Lower lobe of right lung (tissue), 2 donors: ENCODE results near the gene MAMDC2. TPM values are rescaled to one million over a fixed set of nuclear protein-coding genes. Genes with fewer than 3 reads are reported as not detected.
A peak's percentile ranks its signal among the peaks of the same experiment; 100 is the strongest.
"Not testable (repeated sequence)": the region's sequence is repeated elsewhere in the genome, so short reads cannot be mapped to it uniquely, and the experiment has no call there.

Experiments
- ATAC-seq, 2 donors: fragments of 200-7000 bp; cut with Tn5 transposase; one replicate each; pipeline ENCODE4 v1.9.1; 2020 to 2022; ENCODE audit warnings: mild to moderate bottlenecking in 2 of 2, moderate library complexity in 2 of 2
- DNase-seq: peaks from one replicate; pipeline ENCODE4 v3.0.0-alpha.2; 2020
- H3K27ac ChIP-seq: fragments of 200-600 bp; one replicate; pipeline ENCODE4 v1.8.0; 2022
- H3K27me3 ChIP-seq: fragments of 200-600 bp; one replicate; pipeline ENCODE4 v1.8.0; 2022; ENCODE audit warnings: low read depth
- H3K36me3 ChIP-seq: fragments of 200-600 bp; one replicate; pipeline ENCODE4 v1.8.0; 2022; ENCODE audit warnings: mild to moderate bottlenecking
- H3K4me1 ChIP-seq: fragments of 200-600 bp; one replicate; pipeline ENCODE4 v1.8.0; 2022
- H3K4me3 ChIP-seq: fragments of 200-600 bp; one replicate; pipeline ENCODE4 v1.8.0; 2022; ENCODE audit warnings: mild to moderate bottlenecking
- H3K9me3 ChIP-seq: fragments of 200-600 bp; one replicate; pipeline ENCODE4 v1.8.0; 2022
- intact Hi-C: fragments of 100-400 bp; cut with DNase I; formaldehyde crosslinking; loops from one replicate; pipeline ENCODE4 v1.11.0; 2022
- total RNA-seq: library from RNA; stranded (reverse); fragmentation: NEBNext Ultra II Directional; extraction: Animal tissue kit (Norgen Biotek cat#: 25700); gene quantifications from one replicate; pipeline ENCODE4 v1.2.1, GENCODE V29; 2021
- TF ChIP-seq, protein P1 (sequence below): fragments of 200-600 bp; IDR thresholded peaks from one replicate; pipeline ENCODE4 v1.8.0; 2022; ENCODE audit warnings: antibody characterized with exemption, mild to moderate bottlenecking
- donor health status: DM: no; HTN: yes; CAD: no; lungs with severe emphysema.

MAMDC2 gene
- total RNA-seq, 1 donor from 2014 or later: 35.1 TPM

DNA sequence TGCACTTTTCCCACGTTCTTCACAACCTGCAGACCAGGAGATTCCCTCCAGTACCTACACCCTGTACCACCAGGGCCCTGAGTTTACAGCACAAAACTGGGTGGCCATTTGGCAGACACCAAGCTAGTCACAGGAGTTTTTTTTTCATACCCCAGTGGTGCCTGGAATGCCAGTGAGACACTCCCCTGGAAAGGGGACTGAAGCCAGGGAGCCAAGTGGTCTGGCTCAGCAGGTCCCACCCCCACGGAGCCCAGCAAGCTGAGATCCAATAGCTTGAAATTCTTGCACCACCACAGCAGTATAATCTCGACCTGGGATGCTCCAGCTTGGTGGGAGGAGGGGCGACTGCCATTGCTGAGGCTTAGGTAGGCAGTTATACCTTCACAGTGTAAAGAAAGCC, 188.8 kb downstream of the MAMDC2 start:
- Histone ChIP-seq H3K27ac (no peak overlapping the region), H3K4me1 (peaks cover 5% of the 10 kb centered on the region), H3K4me3 (no peak overlapping the region), H3K27me3 (no peaks in the 10 kb centered on the region), H3K36me3 (no peaks in the 10 kb centered on the region), H3K9me3 (no peaks in the 10 kb centered on the region)
- no peak for ATAC-seq
- DNase-seq: no peak
- TF ChIP-seq, protein P1, sequence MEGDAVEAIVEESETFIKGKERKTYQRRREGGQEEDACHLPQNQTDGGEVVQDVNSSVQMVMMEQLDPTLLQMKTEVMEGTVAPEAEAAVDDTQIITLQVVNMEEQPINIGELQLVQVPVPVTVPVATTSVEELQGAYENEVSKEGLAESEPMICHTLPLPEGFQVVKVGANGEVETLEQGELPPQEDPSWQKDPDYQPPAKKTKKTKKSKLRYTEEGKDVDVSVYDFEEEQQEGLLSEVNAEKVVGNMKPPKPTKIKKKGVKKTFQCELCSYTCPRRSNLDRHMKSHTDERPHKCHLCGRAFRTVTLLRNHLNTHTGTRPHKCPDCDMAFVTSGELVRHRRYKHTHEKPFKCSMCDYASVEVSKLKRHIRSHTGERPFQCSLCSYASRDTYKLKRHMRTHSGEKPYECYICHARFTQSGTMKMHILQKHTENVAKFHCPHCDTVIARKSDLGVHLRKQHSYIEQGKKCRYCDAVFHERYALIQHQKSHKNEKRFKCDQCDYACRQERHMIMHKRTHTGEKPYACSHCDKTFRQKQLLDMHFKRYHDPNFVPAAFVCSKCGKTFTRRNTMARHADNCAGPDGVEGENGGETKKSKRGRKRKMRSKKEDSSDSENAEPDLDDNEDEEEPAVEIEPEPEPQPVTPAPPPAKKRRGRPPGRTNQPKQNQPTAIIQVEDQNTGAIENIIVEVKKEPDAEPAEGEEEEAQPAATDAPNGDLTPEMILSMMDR: no peak
- intact Hi-C loops: no loop called here

DNA sequence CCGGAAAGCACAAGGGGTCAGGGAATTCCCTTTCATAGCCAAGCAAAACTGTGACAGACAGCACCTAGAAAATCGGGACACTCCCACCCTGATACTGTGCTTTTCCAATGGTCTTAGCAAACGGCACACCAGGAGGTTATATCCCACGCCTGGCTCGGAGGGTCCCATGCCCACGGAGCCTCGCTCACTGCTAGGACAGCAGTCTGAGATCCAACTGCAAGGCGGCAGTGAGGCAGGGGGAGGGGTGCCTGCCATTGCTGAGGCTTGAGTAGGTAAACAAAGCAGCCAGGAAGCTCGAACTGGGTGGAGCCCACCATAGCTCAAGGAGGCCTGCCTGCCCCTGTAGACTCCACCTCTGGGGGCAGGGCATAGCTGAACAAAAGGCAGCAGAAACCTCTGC, 190.6 kb downstream of the MAMDC2 start:
- H3K9me3 ChIP-seq, intact Hi-C loops, H3K4me1 ChIP-seq, H3K36me3 ChIP-seq, ATAC-seq, DNase-seq, H3K27ac ChIP-seq, H3K27me3 ChIP-seq, H3K4me3 ChIP-seq: not testable (repeated sequence)

DNA sequence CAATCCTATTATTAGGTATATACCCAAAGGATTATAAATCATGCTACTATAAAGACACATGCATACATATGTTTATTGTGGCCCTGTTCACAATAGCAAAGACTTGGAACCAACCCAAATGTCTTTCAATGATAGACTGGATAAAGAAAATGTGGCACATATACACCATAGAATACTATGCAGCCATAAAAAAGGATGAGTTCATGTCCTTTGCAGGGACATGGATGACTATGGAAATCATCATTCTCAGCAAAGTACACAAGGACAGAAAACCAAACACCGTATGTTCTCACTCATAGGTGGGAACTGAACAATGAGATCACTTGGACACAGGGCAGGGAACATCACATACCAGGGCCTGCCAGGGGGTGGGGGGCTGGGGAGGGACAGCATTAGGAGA, 202.3 kb downstream of the MAMDC2 start:
- H3K36me3 ChIP-seq, H3K4me3 ChIP-seq, DNase-seq, H3K9me3 ChIP-seq, H3K27me3 ChIP-seq, H3K4me1 ChIP-seq, H3K27ac ChIP-seq, ATAC-seq, intact Hi-C loops: not testable (repeated sequence)

DNA sequence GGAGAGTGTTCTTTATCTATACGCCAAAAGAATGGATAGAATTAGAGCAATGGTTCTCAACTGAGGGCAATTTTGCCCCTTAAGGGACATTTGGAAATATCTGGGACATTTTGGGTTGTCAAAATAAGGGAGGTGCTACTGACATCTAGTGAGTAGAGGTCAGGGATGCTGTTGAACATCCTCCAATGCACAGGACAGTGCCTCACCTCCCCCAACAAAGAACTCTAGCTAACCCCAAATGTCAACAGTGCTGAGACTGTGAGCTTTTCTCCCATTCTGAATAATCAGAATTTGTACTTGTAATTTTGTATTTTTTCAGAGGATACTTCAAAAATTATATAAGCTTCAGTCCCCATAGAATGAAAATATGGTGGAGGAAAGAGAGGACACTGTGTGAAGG, 206.6 kb downstream of the MAMDC2 start:
- no peak for ATAC-seq
- intact Hi-C loops: no loop called here
- no peaks in the 10 kb centered on the region for H3K9me3 ChIP-seq
- H3K36me3 ChIP-seq: no peaks in the 10 kb centered on the region
- DNase-seq: no peak
- H3K27me3 ChIP-seq: no peaks in the 10 kb centered on the region
- no peak overlapping the region for H3K4me3 ChIP-seq
- TF ChIP-seq, protein P1: no peak
- H3K27ac ChIP-seq: no peak overlapping the region
- no peaks in the 10 kb centered on the region for H3K4me1 ChIP-seq

DNA sequence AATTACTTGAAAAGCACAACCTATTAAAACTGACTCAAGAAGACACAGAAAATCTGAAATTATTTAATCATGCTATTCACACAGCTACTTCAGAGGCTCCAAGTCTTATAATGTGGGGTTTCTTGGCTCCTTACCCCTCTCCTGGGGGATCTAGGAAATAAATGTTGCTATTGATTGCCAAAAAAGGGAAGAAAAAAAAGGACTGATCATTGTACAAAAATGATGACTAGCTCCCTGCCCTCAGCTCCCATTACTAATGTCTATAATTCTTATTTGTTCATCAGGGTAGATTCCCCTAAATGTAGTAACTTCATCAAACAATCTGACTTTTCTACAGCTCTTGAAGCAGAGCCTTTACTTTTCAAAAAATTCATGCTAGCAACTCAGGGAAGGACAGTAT, 211.8 kb downstream of the MAMDC2 start:
- no peak for DNase-seq
- H3K4me1 ChIP-seq: peaks cover 22% of the 10 kb centered on the region
- TF ChIP-seq, protein P1: no peak

DNA sequence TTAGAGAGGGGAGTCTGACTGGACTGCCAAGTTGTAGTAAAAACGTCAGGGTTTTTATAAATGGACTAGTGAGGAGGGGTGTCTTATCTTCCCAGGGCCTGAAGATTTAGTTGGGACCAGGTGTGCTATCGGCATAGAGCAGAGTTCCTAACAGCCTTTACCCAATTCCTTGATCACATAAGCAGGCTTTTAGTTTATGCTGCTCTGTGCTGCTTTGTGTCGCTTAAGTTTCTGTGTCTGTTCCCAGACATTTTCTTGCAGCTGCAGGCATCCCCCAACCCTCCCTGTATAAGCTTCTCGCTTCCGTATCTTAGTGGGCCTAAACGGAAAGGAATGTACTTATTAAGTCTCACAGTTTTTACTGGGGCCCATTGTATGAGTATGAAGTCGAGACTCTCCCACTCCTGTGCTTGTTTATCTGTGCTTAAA, 212.5 kb downstream of the MAMDC2 start:
- H3K27ac ChIP-seq: peak overlapping the region; percentile 96
- H3K27me3 ChIP-seq: no peaks in the 10 kb centered on the region
- TF ChIP-seq, protein P1: no peak
- intact Hi-C loops: no loop called here
- no peaks in the 10 kb centered on the region for H3K9me3 ChIP-seq
- no peak for DNase-seq
- peak in 1 of 2 donors; percentile 11 for ATAC-seq
- no peaks in the 10 kb centered on the region for H3K36me3 ChIP-seq
- H3K4me1 ChIP-seq: peaks cover 29% of the 10 kb centered on the region
- H3K4me3 ChIP-seq: peak overlapping the region; percentile 86

More for the DNA sequence above, 211.8 kb downstream of the MAMDC2 start:
- Histone ChIP-seq H3K27me3 (no peaks in the 10 kb centered on the region), H3K4me3 (peak overlapping the region; percentile 86), H3K27ac (peak overlapping the region; percentile 96), H3K9me3 (no peaks in the 10 kb centered on the region), H3K36me3 (no peaks in the 10 kb centered on the region)
- no peak for ATAC-seq
- intact Hi-C loops: no loop called here

DNA sequence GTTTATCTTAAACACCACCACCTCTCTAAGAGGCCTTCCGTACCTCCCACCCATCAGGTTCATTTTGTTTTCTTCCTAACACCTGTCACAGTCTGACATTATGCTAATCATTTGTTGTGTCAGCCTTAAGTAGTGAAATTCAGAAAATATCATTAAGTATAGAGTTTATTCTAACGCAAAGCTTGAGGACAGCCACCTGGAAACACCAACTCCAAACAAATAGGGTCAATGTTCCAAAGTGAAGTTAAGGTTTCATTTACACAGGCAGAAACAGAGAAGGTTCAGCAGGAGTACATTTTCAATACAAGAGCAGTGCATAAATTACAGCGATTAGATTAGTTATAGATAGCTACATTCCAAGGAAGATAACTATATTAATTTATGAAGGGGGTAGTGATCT, 213.9 kb downstream of the MAMDC2 start:
- H3K9me3 ChIP-seq: no peaks in the 10 kb centered on the region
- H3K36me3 ChIP-seq: no peaks in the 10 kb centered on the region
- ATAC-seq (no peak), DNase-seq (no peak)
- TF ChIP-seq, protein P1: no peak
- intact Hi-C loops: no loop called here
- peak overlapping the region; percentile 86 for H3K4me3 ChIP-seq
- H3K4me1 ChIP-seq: peaks cover 42% of the 10 kb centered on the region
- H3K27me3 ChIP-seq: no peaks in the 10 kb centered on the region
- H3K27ac ChIP-seq: peak overlapping the region; percentile 96
